Measurements from ENCODE around the gene RMI2. TPM values are rescaled to one million over a fixed set of nuclear protein-coding genes. Genes with fewer than 3 reads are reported as not detected.

RMI2 gene
- total RNA-seq, 2 donors from 2014 or later: 55.2 to 62.3 TPM

- no peak for TF ChIP-seq CTCF (conservative IDR thresholded peaks at IDR 0.05)
- Histone ChIP-seq H3K27ac (ENCODE audit: low read depth, low read length) (no peak overlapping the region), H3K4me1 (ENCODE audit: control insufficient read depth, insufficient read depth, low read length) (no peaks in the 10 kb centered on the region), H3K27me3 (ENCODE audit: control insufficient read depth, insufficient read depth, low read length, poor library complexity, severe bottlenecking) (no peaks in the 10 kb centered on the region), H3K9me3 (ENCODE audit: control insufficient read depth, low read length) (no peaks in the 10 kb centered on the region), H3K9ac (ENCODE audit: extremely low read depth, low read length, poor library complexity, severe bottlenecking) (no peak overlapping the region), H3K4me3 (ENCODE audit: low read length) (no peak overlapping the region), H3K36me3 (ENCODE audit: control insufficient read depth, insufficient read depth, low read length) (no peaks in the 10 kb centered on the region)
- Mint-ChIP-seq H3K9me3 (peaks cover 6% of the 10 kb centered on the region), H3K27me3 (ENCODE audit: insufficient read depth) (no peaks in the 10 kb centered on the region), H3K27ac (peak overlapping the region; percentile 39), H3K36me3 (ENCODE audit: low read depth) (no peaks in the 10 kb centered on the region), H3K4me1 (peaks cover 4% of the 10 kb centered on the region), H3K4me3 (no peak overlapping the region)
- DNase-seq: no peak
- WGBS, 2 experiments (ENCODE audit: insufficient coverage in 1 of 2, insufficient read length in 1 of 2): 91 to 100% methylated on average over 3 of the region's 3 CpGs
These were observed 22.4 kb upstream of the RMI2 start for GRCh38 chr16:11322823-11323222.

- Mint-ChIP-seq H3K36me3 (ENCODE audit: low read depth) (no peaks in the 10 kb centered on the region), H3K27me3 (ENCODE audit: insufficient read depth) (no peaks in the 10 kb centered on the region), H3K27ac (peak overlapping the region; percentile 26), H3K4me1 (peaks cover 12% of the 10 kb centered on the region), H3K4me3 (no peak overlapping the region), H3K9me3 (peaks cover 6% of the 10 kb centered on the region)
- Histone ChIP-seq H3K4me3 (ENCODE audit: low read length) (no peak overlapping the region), H3K36me3 (ENCODE audit: control insufficient read depth, insufficient read depth, low read length) (no peaks in the 10 kb centered on the region), H3K4me1 (ENCODE audit: control insufficient read depth, insufficient read depth, low read length) (peaks cover 3% of the 10 kb centered on the region), H3K9me3 (ENCODE audit: control insufficient read depth, low read length) (no peaks in the 10 kb centered on the region), H3K9ac (ENCODE audit: extremely low read depth, low read length, poor library complexity, severe bottlenecking) (no peak overlapping the region), H3K27ac (ENCODE audit: low read depth, low read length) (no peak overlapping the region), H3K27me3 (ENCODE audit: control insufficient read depth, insufficient read depth, low read length, poor library complexity, severe bottlenecking) (no peaks in the 10 kb centered on the region)
- DNase-seq: no peak
- 94 to 100% methylated on average over 1 to 11 of the region's 11 CpGs for WGBS, 2 experiments (ENCODE audit: insufficient coverage in 1 of 2, insufficient read length in 1 of 2)
- TF ChIP-seq CTCF (conservative IDR thresholded peaks at IDR 0.05): no peak
These were observed 21.5 kb upstream of the RMI2 start for GRCh38 chr16:11323551-11324336.

- H3K36me3 Mint-ChIP-seq (ENCODE audit: low read depth): no peaks in the 10 kb centered on the region
- H3K27ac ChIP-seq (ENCODE audit: low read depth, low read length): no peak overlapping the region
These were observed 19.7 kb upstream of the RMI2 start for GRCh38 chr16:11325404-11326083.

More at GRCh38 chr16:11325404-11326083, 19.7 kb upstream of the RMI2 start:
- H3K9me3 Mint-ChIP-seq: peaks cover 6% of the 10 kb centered on the region
- H3K27me3 Mint-ChIP-seq (ENCODE audit: insufficient read depth): no peaks in the 10 kb centered on the region
- no peak for TF ChIP-seq CTCF (conservative IDR thresholded peaks at IDR 0.05)
- H3K27ac Mint-ChIP-seq: peak overlapping the region; percentile 6
- Histone ChIP-seq H3K36me3 (ENCODE audit: control insufficient read depth, insufficient read depth, low read length) (no peaks in the 10 kb centered on the region), H3K9me3 (ENCODE audit: control insufficient read depth, low read length) (no peaks in the 10 kb centered on the region), H3K4me1 (ENCODE audit: control insufficient read depth, insufficient read depth, low read length) (peaks cover 4% of the 10 kb centered on the region), H3K4me3 (ENCODE audit: low read length) (no peak overlapping the region), H3K27me3 (ENCODE audit: control insufficient read depth, insufficient read depth, low read length, poor library complexity, severe bottlenecking) (no peaks in the 10 kb centered on the region), H3K9ac (ENCODE audit: extremely low read depth, low read length, poor library complexity, severe bottlenecking) (no peak overlapping the region)
- H3K4me3 Mint-ChIP-seq: no peak overlapping the region
- DNase-seq: no peak
- 83% methylated on average over 7 to 10 of the region's 10 CpGs for WGBS, 2 experiments (ENCODE audit: insufficient coverage in 1 of 2, insufficient read length in 1 of 2)
- H3K4me1 Mint-ChIP-seq: peaks cover 18% of the 10 kb centered on the region

All from endodermal cell (in vitro differentiated cells).